Ishikawa (cell line): Measurements from ENCODE around the gene URAD.

Experiments used
- CEBPB ChIP-seq: IDR thresholded peaks from 2 replicates; pipeline ENCODE4 v1.6.1; 2012
- EGR1 ChIP-seq: IDR thresholded peaks from 2 replicates; pipeline ENCODE4 v1.6.1; 2012
- EP300 ChIP-seq: IDR thresholded peaks from 2 replicates; pipeline ENCODE4 v1.6.1; 2012; ENCODE audit warnings: borderline replicate concordance
- RAD21 ChIP-seq: IDR thresholded peaks from 2 replicates; pipeline ENCODE4 v1.6.1; 2012; ENCODE audit warnings: low read depth
- YY1 ChIP-seq: IDR thresholded peaks from 2 replicates; pipeline ENCODE4 v1.6.1; 2012; ENCODE audit warnings: low read depth
- ZBTB7A ChIP-seq: IDR thresholded peaks from 2 replicates; pipeline ENCODE4 v1.6.1; 2012; ENCODE audit warnings: low read depth

- no peak for TF ChIP-seq CEBPB
- TF ChIP-seq EP300 = no peak
- TF ChIP-seq ZBTB7A = no peak
- TF ChIP-seq YY1 = no peak
- no peak for TF ChIP-seq EGR1
- no peak for TF ChIP-seq RAD21
These were observed 42.9 kb upstream of the URAD start for GRCh38 chr13:28031220-28031895.
